Endothelial cell of umbilical vein (primary cell): ENCODE data around the gene PDE7B.

Experiments used
- POLR2A ChIP-seq: IDR thresholded peaks from 2 replicates; pipeline ENCODE4 v1.6.1; 2012; ENCODE audit warnings: low read depth, mild to moderate bottlenecking, control low read depth, low read length
- POLR2AphosphoS5 ChIP-seq: IDR thresholded peaks from 2 replicates; pipeline ENCODE4 v1.6.1; 2012; ENCODE audit warnings: low read depth, mild to moderate bottlenecking, control low read depth, low read length, moderate library complexity; ENCODE audit not compliant: insufficient read depth
- TF ChIP-seq, protein P1 (sequence below): IDR thresholded peaks from 2 replicates; pipeline ENCODE4 v1.6.1; 2011; ENCODE audit not compliant: insufficient read depth, insufficient read length
- TF ChIP-seq, protein P2 (sequence below), 2 donors: IDR thresholded peaks; 1 replicate in 1 of 2; 2 replicates in 1 of 2; pipeline ENCODE4 v1.5.1; 2011; ENCODE audit warnings: low read length in 2 of 2, mild to moderate bottlenecking in 2 of 2, moderate library complexity in 2 of 2, control low read depth in 1 of 2, inconsistent platforms in 1 of 2, low read depth in 1 of 2; ENCODE audit not compliant: insufficient read depth in 1 of 2; ENCODE audit errors: extremely low read depth in 1 of 2

DNA sequence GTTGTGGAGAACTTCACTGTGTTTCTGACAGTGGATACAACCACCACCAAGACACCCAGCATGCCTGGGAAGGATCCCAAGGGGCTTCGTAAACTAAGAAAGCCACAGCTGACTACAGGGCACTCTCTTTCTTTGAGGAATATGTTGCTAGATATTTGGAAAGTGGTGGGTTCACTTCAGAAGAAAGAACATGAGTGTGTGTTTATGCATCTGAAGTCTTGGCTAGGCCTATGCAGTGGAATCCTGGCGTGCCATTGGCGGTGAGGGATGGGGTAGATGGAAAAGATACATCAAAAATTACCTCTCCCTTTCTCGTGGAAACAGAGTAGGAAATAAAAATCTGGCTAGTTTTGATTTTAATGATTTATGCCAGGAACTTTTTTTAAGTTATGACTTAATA is 187.7 kb downstream of the PDE7B start:
- TF ChIP-seq POLR2AphosphoS5 (no peak), POLR2A (no peak)
- TF ChIP-seq, protein P1, sequence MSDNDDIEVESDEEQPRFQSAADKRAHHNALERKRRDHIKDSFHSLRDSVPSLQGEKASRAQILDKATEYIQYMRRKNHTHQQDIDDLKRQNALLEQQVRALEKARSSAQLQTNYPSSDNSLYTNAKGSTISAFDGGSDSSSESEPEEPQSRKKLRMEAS, result no peak
- TF ChIP-seq, protein P2, sequence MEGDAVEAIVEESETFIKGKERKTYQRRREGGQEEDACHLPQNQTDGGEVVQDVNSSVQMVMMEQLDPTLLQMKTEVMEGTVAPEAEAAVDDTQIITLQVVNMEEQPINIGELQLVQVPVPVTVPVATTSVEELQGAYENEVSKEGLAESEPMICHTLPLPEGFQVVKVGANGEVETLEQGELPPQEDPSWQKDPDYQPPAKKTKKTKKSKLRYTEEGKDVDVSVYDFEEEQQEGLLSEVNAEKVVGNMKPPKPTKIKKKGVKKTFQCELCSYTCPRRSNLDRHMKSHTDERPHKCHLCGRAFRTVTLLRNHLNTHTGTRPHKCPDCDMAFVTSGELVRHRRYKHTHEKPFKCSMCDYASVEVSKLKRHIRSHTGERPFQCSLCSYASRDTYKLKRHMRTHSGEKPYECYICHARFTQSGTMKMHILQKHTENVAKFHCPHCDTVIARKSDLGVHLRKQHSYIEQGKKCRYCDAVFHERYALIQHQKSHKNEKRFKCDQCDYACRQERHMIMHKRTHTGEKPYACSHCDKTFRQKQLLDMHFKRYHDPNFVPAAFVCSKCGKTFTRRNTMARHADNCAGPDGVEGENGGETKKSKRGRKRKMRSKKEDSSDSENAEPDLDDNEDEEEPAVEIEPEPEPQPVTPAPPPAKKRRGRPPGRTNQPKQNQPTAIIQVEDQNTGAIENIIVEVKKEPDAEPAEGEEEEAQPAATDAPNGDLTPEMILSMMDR (IDR thresholded peaks at IDR 0.05; ENCODE audit: extremely low read depth in 1 of 2, insufficient read depth in 1 of 2, low read depth in 1 of 2, low read length in 2 of 2), result no peak
